HG02885 (cell line): ENCODE results near the gene PCP2.
"Not testable (repeated sequence)": the region's sequence is repeated elsewhere in the genome, so short reads cannot be mapped to it uniquely, and the experiment has no call there.

Source experiments
- ATAC-seq: cut with Tn5 transposase; IDR thresholded peaks from one replicate; pipeline ENCODE4 v1.9.1; 2021; ENCODE audit warnings: mild to moderate bottlenecking; ENCODE audit not compliant: unreplicated experiment, poor library complexity

The PCP2 gene

DNA sequence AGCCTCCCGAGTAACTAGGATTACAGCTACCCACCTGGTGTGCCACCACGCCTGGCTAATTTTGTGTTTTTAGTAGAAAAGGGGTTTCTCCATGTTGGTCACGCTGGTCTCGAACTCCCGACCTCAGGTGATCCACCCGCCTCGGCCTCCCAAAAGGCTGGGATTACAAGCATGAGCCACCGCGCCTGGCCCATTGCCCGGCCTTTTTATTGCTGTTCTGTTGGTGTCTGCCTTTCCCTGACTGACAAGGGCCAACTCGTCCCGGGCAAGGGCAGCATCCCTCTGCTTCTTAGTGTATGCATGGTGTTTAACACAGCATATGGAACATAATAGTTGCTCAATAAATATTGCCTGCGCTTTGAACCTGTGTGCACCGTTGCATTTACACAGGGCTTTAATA is 29.1 kb upstream of the PCP2 start:
- no peak for ATAC-seq

DNA sequence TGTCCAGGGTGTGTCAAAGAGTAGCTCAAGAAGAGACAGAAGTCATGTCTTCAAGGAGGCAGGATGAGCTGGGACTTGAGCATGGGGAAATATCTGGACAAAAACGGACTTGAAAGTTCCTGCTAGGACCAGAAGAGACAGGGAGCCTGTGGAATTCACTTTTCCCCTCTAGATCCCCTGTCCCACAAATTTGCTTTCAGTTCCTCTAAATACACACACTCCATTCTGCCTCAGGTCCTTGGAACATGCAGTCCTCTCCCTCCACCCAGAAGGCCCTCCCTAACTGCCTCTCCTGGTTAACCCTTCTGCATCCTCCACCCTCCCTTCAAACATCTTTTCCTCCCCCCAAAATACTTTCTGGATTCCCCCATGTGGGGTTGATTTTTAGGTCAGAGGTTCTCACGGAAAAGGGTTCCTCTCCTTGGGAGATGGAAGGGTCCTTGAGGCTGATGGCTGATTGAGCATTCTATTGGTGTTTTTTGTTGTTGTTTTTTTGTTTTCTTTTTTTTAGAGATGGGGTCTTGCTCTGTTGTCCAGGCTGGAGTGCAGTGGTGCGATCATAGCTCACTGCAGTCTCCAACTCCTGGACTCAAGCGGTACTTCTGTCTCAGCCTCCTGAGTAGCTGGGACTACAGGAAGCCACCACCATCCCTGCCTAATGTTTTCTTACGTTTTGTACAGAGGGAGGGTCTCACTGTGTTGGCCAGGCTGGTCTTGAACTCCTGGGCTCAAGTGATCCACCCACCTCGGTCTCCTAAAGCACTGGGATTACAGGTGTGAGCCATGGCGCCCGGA is 28.4 kb upstream of the PCP2 start:
- ATAC-seq, result no peak

DNA sequence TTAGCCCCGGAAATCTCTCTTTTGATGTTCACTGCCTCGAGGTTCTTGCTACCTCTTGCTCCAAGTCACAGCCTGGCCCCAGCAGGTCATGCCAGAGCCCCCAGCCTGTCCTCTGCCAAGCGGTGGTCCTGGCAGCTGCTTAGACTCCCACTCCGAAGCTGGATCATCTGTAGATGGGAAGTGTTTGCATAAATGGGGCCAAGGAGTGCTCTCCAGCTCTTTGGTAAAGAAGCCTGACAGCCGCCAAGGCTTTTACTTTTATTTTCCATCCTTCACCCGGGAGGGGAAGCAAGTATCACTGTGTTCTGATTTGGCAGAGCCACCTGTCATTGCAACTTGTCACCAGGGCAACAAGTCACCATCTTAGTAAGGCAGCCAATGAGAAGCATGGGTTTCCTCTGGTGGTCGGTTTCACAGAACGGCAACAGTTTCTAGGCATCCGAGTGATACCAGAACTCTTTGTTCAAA is 24.7 kb upstream of the PCP2 start:
- no peak for ATAC-seq

DNA sequence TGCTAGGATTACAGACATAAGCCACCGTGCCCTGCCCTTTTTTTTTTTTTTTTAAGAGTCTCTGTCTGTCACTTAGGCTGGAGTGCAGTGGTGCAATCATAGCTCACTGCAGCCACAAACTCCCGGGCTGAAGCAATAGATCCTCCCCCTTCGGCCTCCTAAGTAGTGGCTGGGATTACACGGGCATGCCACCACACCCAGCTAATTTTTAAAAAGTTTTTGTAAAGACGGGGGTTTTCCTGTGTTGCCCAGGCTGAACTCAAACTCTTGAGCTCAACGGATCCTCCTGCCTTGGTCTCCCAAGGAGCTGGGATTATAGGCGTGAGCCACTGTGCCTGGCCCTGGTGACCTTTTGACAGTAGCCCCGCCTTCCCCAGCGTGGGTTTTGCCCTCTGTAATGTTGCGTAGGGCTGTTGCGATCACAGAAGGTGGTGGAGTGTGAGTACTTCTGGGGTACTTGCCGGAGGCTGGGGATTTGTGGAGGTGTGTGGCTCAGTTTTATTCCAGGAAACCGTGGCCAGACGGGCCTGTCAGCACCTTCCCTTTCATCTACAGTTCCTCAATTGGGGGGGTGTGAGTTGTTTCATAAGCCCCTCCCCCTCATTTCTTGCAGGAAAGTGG is 23.7 kb upstream of the PCP2 start:
- ATAC-seq, result no peak

DNA sequence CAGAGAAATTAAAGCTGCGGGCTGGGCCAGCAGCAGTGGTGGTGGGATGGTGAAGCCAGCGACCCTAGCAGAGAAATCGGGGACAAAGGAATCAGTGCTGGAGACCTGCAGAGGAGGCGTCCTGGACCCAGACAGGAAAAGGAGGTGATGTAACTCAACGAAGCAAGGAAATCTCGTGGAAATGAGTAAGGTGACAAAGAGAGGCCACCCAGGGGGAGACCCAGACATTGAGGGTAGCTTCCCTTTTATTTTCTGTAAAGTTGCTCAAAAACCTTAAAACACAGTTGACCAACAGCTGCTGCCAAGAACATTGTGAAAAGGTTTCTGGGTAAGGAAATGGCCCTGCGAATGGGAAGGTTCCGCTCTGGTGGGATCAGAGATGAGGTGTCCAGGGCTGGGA is 22.1 kb upstream of the PCP2 start:
- ATAC-seq, result no peak

DNA sequence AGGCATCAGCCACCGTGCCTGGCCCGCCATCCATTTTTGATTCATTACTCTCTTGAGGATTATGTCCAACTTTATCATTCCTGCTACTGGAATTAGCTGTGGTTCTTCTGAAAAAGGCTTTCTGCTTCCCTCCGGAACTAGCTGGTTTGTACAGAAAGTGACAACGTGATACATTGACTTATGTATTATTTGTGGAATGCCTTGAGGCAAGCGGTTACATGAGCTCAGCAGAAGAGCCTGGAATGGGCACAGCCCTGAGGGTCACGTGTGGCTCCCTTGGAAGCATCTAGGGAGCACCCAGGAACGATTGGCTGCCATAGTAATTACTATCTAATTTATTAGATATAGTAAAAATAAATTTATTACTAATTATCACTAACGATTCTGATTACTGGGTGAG is 20.9 kb upstream of the PCP2 start:
- ATAC-seq, result no peak

DNA sequence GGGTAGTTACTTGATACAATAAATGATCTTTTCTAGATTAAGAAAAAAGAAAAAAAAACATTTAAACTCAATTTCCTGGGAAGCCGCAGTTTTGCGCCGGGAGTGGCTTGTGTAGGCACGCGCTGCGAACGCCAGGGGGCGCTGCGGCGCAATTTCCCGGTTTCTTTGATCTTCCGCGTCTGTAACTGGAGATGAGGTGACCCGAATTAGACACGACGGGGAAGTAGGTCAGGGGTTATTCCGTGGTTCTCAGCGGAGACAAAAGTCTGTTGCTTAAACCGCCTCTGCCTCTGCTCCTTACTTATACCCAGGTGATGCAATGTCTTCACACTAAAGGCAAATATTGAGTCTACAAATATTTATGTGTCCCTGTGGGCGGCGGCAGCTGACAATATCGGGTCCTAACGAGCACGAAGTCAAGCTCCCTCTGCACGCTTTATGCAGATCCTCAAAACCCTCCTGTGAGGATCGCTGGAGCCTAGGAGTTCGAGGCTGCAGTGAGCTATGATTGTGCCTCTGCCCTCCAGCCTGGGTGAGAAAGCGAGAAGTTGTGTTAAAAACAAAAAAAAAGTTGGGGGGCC is 18.6 kb upstream of the PCP2 start:
- no peak for ATAC-seq

DNA sequence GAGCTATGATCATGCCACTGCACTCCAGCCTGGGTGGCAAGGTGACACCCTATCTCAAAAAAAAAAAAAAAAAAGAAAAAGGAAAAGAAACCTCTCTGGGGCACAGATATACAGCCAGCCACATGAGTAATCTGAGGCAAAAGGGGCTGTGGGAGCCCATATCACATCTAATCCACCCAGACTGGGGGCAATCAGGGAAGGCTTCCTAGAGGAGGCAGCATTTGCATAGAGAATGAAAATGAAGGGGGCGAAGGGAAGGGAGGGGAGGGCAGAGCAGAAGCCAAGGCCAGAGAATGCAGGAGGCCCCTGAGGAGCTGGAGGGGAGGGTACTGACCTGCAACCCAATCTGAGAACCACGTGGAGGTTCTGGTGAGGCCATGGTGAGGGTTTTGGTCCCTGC is 16.6 kb upstream of the PCP2 start:
- no peak for ATAC-seq

DNA sequence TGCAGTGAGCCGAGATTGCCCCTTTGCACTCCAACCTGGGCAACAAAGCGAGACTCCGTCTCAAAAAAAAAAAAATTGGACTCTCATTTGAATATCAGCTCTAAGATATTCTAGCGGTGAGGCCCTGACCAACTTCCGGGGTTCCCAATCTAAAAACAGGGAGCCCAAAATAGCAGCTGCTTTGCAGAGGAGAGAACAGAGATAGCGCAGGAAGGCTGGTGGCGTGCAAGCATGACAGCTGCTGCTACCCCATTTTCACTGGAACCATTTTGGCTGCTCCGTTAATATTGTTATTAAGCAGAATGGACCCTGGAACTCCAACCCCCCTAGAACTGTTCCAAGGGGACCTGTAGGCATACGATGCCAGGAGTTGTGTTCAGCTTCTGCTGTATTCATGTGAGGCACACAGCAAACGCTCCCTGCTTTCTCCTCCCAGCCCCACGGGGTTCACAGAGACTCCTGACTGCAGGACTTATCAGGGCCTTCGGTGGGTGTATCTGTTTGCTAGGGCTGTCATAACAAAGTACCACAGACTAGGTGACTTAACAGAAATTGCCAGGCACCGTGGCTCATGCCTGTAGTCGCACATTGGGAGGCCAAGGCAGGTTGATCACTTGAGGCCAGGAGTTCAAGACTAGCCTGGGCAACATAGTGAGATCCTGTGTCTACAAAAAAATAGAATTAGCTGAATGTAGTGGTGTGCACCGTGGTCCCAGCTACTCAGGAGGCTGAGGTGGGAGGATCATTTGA is 14.9 kb upstream of the PCP2 start:
- no peak for ATAC-seq

DNA sequence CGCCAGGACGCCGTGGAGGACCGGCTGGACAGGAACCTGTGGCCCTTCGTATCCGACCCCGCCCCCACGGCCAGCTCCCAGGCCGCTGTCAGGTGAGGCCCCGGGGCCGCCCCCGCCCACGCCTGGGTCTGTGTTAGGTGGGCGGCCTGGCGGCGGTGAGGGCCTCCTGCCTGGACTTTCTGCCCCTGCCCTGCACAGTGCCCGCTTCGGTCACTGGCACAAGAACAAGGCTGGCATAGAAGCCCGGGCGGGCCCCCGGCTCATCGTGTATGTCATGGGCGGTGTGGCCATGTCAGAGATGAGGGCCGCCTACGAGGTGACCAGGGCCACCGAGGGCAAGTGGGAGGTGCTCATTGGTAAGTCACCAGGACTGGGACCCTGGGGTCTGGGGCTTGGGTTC is 13.6 kb upstream of the PCP2 start:
- no peak for ATAC-seq

DNA sequence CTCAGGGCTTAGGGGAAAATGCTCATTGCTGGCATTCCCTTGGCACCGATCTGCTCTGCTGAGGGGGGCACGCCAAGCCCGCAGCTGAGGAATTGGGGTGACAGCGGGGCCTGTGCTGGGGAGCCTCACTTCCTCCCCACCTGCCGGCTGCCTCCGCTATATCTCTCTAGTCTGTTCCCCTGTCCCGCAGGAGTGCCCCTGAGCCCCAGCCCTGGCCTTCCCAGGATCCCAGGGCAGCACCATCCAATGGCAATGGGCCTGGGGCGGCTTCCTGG is 12.8 kb upstream of the PCP2 start:
- no peak for ATAC-seq

DNA sequence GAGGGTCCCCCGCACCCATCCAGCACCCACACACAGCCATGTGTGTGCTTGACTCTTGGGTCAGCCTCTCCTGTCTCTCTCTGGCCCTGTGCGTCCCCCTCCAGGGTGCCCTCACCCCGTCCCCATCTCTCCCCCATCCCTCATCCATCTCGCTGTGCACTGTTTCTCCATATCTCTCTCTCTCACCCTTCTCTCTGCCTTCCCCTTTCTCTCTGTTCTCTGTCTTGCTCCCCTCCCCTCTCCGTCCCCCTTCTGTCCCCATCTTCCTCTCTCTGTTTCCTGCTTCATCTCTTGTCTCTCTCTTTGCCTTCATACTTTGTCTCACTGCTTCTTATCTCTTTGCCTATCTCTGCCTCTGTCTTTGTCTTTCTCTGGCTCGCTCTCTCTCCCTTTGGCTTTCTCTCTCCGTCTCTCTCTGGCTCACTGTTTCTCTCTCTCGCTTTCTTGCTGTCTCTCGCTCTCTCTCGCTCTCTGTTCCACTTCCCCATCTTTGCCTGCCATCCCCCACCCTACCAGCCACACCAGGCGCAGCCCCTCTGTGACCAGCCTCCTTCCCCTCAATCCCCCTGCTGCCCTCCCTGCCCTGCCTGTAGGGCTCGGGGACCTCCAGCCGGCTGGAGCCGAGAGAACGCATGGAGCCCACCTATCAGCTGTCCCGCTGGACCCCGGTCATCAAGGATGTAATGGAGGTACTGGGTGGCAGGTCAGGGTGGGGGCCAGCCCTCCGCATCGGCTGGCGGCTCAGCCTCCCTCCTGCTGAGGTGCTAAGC is 12.3 kb upstream of the PCP2 start:
- no peak for ATAC-seq

DNA sequence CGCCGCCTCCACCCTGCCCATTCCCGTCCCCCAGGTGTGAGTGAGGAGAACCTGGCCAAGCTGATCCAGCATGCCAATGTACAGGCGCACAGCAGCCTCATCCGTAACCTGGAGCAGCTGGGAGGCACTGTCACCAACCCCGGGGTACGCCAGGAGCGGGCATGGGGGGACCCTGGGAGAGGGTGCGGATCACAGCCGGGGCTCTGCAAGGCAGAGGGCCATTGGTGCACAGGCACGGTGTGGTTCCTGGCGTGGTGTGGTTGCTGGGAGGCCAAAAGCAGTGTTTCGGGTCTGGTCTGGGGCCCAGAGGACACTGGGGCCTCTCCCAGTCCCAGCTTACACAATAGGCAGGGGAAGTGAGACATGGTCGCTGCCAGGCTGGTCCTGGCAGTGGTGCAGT is 11.6 kb upstream of the PCP2 start:
- no peak for ATAC-seq

DNA sequence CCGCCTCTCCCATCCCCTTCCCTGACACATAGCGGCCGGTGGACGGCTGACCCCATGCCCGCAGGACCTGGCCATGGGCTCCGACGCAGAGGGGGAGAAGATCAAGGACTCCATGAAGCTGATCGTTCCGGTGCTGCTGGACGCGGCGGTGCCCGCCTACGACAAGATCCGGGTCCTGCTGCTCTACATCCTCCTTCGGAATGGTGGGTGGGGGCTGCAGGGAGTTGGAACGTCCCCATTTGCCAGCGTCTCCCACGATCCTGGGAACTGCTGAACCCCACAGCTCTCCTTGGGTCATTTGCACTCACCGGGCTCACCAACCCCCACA is 11.0 kb upstream of the PCP2 start:
- ATAC-seq, result no peak

DNA sequence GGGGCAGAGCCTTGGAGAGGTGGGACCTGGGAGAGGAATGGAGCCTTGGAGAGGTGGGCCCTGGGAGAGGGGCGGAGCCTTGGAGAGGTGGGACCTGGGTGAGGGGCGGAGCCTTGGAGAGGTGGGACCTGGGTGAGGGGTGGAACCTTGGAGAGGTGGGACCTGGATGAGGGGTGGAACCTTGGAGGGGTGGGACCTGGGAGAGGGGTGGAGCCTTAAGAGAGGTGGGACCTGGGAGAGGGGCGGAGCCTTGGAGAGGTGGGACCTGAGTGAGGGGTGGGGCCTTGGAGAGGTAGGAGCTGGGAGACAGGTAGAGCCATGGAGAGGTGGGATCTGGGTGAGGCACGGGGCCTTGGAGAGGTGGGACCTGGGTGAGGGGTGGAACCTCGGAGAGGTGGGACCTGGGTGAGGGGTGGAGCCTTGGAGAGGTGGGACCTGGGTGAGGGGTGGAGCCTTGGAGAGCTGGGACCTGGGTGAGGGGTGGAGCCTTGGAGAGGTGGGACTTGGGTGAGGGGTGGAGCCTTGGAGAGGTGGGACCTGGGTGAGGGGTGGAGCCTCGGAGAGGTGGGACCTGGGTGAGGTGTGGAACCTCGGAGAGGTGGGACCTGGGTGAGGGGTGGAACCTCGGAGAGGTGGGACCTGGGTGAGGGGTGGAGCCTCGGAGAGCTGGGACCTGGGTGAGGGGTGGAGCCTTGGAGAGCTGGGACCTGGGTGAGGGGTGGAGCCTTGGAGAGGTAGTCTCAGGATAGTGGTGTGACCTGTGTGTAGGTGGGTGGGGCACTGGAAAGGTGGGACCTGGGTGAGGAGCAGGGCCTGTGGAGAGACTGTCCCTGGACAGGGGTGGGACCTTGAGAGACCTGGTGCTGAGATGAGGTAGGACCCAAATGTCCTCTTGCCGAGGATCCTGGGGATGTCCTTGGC is 10.4 kb upstream of the PCP2 start:
- not testable (repeated sequence) for ATAC-seq

DNA sequence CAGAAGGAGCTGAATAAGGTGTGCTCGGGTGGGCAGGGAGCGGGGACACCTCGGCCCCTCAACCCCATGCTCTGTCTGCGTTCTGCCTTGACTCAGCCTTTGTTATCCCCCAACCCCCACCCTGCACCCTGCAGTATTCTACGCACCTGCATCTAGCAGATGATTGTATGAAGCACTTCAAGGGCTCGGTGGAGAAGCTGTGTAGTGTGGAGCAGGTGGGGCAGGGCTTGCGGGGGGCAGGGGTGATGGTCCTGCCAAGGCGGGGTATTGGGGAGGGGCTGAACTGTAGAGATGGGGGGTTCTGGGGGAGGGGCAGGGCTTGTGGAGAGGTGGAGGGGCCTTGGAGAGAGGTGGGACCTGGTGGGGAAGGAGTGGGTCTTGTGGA is 9.5 kb upstream of the PCP2 start:
- ATAC-seq, result no peak

DNA sequence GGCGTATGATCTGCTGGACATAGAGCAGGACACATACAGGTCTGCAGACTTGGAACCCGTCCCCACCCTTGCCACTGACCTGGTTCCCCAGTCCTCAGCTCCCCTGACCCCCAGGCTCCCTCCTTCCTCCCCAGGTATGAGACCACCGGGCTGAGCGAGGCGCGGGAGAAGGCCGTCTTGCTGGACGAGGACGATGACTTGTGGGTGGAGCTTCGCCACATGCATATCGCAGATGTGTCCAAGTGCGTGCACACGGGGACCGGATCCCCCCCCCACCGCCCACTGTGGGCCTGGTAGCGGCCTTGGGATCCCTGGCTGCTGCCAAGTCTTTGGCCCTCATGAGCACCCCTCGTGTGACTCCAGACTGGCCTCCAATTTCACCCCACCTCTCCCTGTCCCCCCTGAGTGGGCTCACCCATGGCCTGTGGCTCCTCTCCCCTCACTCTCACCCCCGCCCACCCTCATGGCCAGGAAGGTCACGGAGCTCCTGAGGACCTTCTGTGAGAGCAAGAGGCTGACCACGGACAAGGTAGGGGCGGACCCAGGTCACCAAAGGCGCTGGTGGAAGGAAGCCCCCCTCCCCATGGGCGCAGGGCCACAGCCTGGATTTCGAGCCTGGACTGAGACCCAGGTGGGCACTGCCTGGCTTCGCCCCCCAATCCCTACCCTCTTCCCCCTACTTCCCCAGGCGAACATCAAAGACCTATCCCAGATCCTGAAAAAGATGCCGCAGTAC is 8.9 kb upstream of the PCP2 start:
- no peak for ATAC-seq

DNA sequence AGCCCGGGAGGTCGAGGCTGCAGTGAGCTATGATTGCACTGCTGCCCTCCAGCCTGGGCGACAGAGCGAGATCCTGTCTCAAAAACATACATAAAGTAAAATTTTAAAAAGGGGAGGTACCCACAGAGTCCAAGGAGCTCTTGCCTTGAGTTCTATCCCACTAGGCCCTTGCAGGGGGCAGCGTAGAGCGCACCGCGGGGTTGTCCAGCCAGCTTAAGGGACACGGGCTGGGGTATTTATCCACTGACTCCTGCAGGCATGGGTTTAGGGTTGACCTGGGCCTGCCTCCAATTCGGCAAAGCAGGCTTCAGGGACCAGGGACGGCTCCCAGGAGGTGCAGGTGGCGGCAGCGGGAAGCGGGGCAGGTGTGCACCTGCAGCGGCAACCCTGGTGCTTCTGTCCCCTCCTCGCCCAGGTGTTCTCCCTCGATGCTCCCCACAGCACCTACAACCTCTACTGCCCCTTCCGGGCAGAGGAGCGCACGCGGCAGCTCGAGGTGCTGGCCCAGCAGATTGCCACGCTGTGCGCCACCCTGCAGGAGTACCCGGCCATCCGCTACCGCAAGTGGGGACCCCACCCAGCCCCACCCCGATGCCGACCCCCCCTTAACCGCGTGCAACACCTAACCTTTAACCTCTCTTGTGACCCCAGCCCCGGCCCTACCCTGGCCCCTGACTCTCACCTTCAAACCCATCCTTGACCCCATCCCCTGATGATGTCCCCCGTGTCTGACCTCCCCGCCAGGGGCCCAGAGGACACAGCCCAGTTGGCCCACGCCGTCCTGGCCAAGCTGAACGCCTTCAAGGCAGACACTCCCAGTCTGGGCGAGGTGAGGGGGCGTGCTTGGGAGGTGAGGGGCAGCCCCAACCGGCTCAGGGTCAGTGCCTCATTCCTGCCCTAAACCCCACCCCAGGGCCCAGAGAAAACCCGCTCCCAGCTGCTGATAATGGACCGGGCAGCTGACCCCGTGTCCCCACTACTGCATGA is 8.1 kb upstream of the PCP2 start:
- no peak for ATAC-seq
